WERI-Rb-1 (cell line): Measurements from ENCODE around the gene PLS1.
A peak's percentile ranks its signal among the peaks of the same experiment; 100 is the strongest.
"Not testable (repeated sequence)": the region's sequence is repeated elsewhere in the genome, so short reads cannot be mapped to it uniquely, and the experiment has no call there.

ENCODE experiments used
- DNase-seq: peaks from one replicate; pipeline ENCODE4 v3.0.0-alpha.2; 2020
- H3K27ac ChIP-seq: fragments of 250-450 bp; sonication (Bioruptor Pico); 2 replicates; pipeline ENCODE4 v1.5.1; 2020; ENCODE audit warnings: mild to moderate bottlenecking, moderate library complexity
- H3K27me3 ChIP-seq: fragments of 250-450 bp; sonication (Bioruptor Pico); 2 replicates; pipeline ENCODE4 v1.5.1; 2021; ENCODE audit warnings: mild to moderate bottlenecking, low read depth, moderate library complexity; ENCODE audit not compliant: insufficient read depth, severe bottlenecking
- H3K36me3 ChIP-seq: fragments of 250-450 bp; sonication (Bioruptor Pico); 2 replicates; pipeline ENCODE4 v1.5.1; 2020; ENCODE audit warnings: mild to moderate bottlenecking, moderate library complexity
- H3K4me3 ChIP-seq: 2 replicates; pipeline ENCODE4 v1.5.1; 2011; ENCODE audit warnings: low read depth, mild to moderate bottlenecking, control low read depth, low read length
- H3K9me3 ChIP-seq: fragments of 250-450 bp; sonication (Bioruptor Pico); 2 replicates; pipeline ENCODE4 v1.5.1; 2021; ENCODE audit warnings: mild to moderate bottlenecking, moderate library complexity; ENCODE audit not compliant: severe bottlenecking
- TF ChIP-seq, protein P1 (sequence below): IDR thresholded peaks from 2 replicates; pipeline ENCODE4 v1.5.1; 2011; ENCODE audit warnings: low read depth, mild to moderate bottlenecking, control low read depth, inconsistent platforms, low read length

Gene PLS1

DNA sequence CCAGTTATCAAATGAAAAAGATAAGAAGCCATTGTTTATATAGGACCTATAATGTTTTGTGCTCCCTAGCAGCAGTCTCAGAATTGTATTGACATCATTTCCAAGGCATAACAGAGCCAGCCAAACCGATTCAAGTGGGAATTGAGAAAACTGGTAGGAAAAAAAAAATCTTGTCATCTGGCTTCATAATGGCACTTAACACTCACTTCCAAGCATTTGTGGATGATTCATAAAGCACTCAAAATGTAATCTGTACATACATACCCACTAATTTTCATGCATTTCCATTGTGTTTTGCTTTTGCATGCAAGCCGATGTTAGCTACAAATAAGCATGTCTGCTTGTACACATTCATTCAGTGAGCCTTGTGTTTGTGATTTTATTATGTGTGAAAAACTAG is 109.0 kb downstream of the PLS1 start:
- DNase-seq = no peak

DNA sequence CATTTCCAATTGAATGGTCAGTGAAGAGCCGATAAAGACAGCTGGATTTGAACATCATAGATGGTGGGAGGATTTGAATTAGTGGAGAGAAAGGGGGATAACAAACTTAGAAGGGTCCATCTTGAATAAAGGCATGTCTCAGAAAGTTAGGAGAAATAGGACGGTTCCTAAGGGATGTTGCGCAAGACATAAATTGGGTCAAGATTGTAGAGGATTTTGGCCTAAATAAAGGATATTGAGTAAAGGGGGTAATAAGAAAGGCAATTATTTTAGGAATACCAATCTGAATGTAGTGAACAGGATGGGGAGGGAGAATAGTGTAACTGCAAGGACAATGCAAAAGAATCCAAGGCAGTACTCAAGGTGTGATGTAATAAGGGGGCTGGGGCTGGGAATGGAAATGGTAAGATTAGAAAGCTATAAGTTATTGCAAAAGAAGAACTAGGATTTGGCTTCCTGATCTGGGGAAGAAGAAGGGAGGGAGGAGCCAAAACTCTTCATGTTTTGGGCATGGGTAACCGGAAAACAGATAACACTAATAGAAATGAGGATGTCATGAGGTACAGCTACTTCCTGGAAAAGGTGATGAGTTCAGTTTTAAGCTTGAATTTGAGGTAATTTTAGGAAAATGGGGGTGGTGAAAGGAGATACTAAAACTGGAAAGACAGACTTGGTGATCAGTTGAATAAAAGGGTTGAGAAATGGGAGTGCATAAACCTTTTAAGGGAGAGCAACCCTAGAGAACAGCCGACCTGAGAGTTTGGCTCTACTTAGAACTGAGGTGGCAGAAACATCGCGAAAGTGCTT is 110.3 kb downstream of the PLS1 start:
- no peak overlapping the region for H3K4me3 ChIP-seq
- no peaks in the 10 kb centered on the region for H3K36me3 ChIP-seq
- TF ChIP-seq, protein P1, sequence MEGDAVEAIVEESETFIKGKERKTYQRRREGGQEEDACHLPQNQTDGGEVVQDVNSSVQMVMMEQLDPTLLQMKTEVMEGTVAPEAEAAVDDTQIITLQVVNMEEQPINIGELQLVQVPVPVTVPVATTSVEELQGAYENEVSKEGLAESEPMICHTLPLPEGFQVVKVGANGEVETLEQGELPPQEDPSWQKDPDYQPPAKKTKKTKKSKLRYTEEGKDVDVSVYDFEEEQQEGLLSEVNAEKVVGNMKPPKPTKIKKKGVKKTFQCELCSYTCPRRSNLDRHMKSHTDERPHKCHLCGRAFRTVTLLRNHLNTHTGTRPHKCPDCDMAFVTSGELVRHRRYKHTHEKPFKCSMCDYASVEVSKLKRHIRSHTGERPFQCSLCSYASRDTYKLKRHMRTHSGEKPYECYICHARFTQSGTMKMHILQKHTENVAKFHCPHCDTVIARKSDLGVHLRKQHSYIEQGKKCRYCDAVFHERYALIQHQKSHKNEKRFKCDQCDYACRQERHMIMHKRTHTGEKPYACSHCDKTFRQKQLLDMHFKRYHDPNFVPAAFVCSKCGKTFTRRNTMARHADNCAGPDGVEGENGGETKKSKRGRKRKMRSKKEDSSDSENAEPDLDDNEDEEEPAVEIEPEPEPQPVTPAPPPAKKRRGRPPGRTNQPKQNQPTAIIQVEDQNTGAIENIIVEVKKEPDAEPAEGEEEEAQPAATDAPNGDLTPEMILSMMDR = no peak
- no peak for DNase-seq
- no peaks in the 10 kb centered on the region for H3K27me3 ChIP-seq
- no peaks in the 10 kb centered on the region for H3K9me3 ChIP-seq
- no peak overlapping the region for H3K27ac ChIP-seq

More for the DNA sequence above, 109.0 kb downstream of the PLS1 start:
- TF ChIP-seq, protein P1 = no peak
- H3K9me3 ChIP-seq = no peaks in the 10 kb centered on the region
- no peak overlapping the region for H3K27ac ChIP-seq
- H3K27me3 ChIP-seq = no peaks in the 10 kb centered on the region
- no peak overlapping the region for H3K4me3 ChIP-seq
- no peaks in the 10 kb centered on the region for H3K36me3 ChIP-seq

DNA sequence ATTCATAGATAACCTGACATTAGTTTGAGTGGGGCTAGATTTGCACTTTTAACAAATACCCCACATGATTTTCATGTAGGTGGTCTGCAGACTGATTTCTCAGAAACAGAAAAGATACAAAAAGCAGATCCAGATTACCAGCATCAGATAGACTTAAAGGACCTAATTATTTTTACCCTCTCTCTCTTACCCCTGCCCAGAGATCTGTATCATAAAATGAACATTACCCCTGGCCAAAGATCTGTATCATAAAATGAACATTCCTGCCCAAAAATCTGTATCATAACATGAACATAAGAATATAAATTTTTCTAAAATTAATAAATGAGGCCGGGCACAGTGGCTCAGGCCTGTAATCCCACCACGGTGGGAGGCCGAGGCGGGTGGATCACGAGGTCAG is 113.0 kb downstream of the PLS1 start:
- no peak overlapping the region for H3K27ac ChIP-seq
- TF ChIP-seq, protein P1 = no peak
- no peak overlapping the region for H3K4me3 ChIP-seq
- H3K27me3 ChIP-seq = no peaks in the 10 kb centered on the region
- no peaks in the 10 kb centered on the region for H3K36me3 ChIP-seq
- H3K9me3 ChIP-seq = no peaks in the 10 kb centered on the region
- DNase-seq = no peak

DNA sequence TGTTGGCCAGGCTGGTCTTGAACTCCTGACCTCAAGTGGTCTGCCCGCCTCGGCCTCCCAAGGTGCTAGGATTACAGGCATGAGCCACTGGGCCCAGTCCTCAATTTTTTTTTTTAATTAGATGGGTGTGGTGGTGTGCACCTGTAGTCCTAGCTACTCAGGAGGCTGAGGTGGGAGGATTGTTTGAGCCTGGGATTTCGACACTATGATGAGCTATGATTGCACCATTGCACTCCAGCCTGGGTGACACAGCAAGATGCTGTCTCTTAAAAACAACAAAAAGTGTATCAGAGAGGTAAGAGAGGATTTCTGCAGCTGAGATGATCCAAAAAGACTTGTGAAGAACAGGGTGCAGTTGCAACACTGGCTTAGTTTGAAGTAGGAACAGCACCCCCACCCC is 118.7 kb downstream of the PLS1 start:
- H3K4me3 ChIP-seq, H3K9me3 ChIP-seq, H3K36me3 ChIP-seq, H3K27ac ChIP-seq, DNase-seq, H3K27me3 ChIP-seq: not testable (repeated sequence)

DNA sequence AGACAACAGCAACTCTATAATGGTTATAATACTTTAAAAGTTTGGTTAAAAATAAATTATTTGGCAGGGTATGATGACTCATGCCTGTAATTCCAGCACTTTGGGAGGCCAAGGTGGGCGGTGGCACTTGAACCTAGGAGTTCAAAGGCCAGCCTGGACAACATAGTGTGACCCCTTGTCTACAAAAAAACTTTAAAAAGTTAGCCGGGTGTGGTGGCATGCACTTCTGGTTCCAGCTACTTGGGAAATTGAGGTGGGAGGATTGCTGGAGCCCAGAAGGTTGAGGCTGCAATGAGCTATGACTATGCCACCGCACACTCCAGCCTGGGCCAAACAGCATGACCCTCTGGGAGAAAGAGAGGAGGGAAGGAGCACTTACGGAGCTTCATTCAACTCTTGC is 119.9 kb downstream of the PLS1 start:
- Histone ChIP-seq H3K27ac (no peak overlapping the region), H3K36me3 (no peaks in the 10 kb centered on the region), H3K9me3 (no peaks in the 10 kb centered on the region), H3K4me3 (no peak overlapping the region), H3K27me3 (no peaks in the 10 kb centered on the region)
- DNase-seq = no peak
- TF ChIP-seq, protein P1 = no peak

DNA sequence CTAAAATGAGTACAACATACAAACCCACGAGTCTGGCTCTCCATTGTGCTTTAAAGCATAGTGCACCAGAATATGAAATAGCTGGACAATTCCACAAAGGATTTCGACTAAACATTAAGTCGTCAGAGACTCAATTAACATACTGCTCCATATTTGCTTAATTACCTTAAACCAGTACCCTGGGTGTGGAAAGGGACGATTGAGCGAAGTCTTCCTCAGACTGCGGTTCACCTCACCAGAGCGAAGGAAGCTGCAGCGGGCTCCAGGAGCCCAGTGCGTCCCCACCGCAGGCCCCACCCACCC is 127.4 kb downstream of the PLS1 start:
- Histone ChIP-seq H3K27ac (no peak overlapping the region; the same call in 1 of the 2 replicates), H3K4me3 (peak overlapping the region; percentile 50), H3K9me3 (no peaks in the 10 kb centered on the region), H3K36me3 (no peaks in the 10 kb centered on the region), H3K27me3 (no peaks in the 10 kb centered on the region)
- TF ChIP-seq, protein P1 = no peak
- DNase-seq = no peak
